ENCODE data around the gene TBC1D4. TPM values are rescaled to one million over a fixed set of nuclear protein-coding genes. Genes with fewer than 3 reads are reported as not detected.

The TBC1D4 gene
- polyA plus RNA-seq, 1 experiment: 8.0 TPM

DNA sequence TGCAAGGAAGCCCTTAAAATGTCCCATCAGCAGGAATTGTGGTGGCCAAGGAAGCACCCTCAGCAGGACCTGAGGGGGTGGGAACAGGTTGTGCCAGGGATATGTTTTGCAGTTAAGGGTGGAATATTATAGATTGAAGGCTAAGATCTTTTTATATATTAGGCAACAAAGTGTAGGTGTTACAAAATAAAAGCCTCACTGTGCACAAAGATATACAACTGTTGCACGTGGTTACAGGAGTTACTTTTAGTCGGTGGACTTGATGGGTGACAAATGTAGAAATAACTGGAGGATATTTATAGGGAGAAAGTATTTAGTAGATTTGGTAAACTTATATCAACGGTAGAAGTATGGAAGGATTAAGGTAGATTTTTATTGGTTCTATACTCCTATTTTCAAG lies 35.1 kb downstream of the TBC1D4 start:
- no peaks in the 10 kb centered on the region for H3K9me3 ChIP-seq (ENCODE audit: control insufficient read depth, insufficient read depth, low read length)
- H3K27me3 ChIP-seq (ENCODE audit: control insufficient read depth, insufficient read depth, low read length): no peaks in the 10 kb centered on the region
- DNase-seq (ENCODE audit: low read depth, low spot score): no peak
- no peak overlapping the region for H3K4me3 ChIP-seq (ENCODE audit: low read depth, low read length)
- TF ChIP-seq, protein P1, sequence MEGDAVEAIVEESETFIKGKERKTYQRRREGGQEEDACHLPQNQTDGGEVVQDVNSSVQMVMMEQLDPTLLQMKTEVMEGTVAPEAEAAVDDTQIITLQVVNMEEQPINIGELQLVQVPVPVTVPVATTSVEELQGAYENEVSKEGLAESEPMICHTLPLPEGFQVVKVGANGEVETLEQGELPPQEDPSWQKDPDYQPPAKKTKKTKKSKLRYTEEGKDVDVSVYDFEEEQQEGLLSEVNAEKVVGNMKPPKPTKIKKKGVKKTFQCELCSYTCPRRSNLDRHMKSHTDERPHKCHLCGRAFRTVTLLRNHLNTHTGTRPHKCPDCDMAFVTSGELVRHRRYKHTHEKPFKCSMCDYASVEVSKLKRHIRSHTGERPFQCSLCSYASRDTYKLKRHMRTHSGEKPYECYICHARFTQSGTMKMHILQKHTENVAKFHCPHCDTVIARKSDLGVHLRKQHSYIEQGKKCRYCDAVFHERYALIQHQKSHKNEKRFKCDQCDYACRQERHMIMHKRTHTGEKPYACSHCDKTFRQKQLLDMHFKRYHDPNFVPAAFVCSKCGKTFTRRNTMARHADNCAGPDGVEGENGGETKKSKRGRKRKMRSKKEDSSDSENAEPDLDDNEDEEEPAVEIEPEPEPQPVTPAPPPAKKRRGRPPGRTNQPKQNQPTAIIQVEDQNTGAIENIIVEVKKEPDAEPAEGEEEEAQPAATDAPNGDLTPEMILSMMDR (IDR thresholded peaks at IDR 0.05; ENCODE audit: low read depth, low read length): no peak
- ChIA-PET POLR2A (no interaction called here), CTCF (interaction anchor here (1.1 to 1.5 kb wide), 3 partner anchors 16 to 69 kb away, joined by 3 to 7 read pairs (median 4); partner anchors contain the start of gene TBC1D4)
- H3K27ac ChIP-seq (ENCODE audit: low read depth, low read length): no peak overlapping the region

DNA sequence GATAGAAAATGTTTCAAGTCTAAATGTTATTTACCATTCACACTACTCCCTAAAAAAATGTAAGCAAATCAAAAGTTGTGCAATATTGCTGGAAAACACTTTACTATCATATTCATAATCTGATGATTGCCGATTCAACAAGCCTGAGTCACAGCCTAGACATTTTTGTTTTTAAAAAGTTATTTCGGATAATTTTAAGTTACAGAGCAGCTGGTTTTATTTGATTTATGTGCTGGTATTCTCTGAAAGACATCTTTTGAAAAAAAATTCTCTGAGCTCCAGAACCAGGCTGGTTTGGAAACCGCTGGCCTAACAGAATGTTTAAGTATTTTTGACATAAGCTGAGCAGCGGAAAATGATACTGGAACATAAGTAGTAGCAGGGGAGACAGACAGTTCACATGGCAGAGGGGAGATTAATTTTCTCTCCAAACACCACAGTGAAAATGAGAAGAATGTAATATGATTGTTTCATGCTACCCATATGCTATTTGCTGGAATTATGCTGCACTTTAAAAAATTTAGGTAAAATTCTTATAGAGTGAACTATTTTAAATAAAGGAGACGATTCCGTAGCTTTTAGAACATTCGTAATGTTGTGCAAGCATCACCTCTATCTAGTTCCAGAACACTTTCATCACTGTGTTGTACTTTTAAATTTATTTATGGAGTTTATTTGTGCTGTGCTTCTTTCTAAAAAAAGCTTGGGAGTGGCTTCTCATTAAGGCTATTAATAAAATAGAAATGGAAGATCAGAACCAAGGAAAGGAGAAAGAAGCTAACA lies 36.1 kb downstream of the TBC1D4 start:
- no peak for DNase-seq (ENCODE audit: low read depth, low spot score)
- Histone ChIP-seq H3K27ac (ENCODE audit: low read depth, low read length) (no peak overlapping the region), H3K4me3 (ENCODE audit: low read depth, low read length) (no peak overlapping the region), H3K9me3 (ENCODE audit: control insufficient read depth, insufficient read depth, low read length) (no peaks in the 10 kb centered on the region), H3K27me3 (ENCODE audit: control insufficient read depth, insufficient read depth, low read length) (no peaks in the 10 kb centered on the region)
- TF ChIP-seq, protein P1 (IDR thresholded peaks at IDR 0.05; ENCODE audit: low read depth, low read length): no peak
- CTCF ChIA-PET: interaction anchor here (0.5 to 1.5 kb wide), 5 partner anchors 15 to 1679 kb away, joined by 3 to 7 read pairs (median 4); partner anchors contain the start of gene TBC1D4
- POLR2A ChIA-PET: no interaction called here

DNA sequence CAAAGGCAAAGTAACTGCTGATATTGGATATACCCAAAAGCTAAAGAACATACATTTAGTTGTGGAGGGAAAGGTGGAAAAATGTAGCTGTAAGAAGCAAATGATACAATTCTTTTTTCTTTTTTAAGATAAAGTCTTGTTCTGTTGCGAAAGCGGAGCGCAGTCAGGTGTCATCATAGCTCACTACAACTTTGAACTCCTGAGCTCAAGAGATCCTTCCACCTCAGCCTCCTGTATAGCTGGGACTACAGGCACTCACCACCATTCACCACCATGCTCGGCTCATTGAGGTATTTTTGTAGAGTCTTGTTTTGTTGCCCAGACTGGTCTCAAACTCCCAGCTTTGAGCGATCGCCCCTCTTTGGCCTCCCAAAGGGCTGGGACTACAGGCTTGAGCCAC lies 38.0 kb downstream of the TBC1D4 start:
- no peaks in the 10 kb centered on the region for H3K9me3 ChIP-seq (ENCODE audit: control insufficient read depth, insufficient read depth, low read length)
- TF ChIP-seq, protein P1 (IDR thresholded peaks at IDR 0.05; ENCODE audit: low read depth, low read length): no peak
- H3K27ac ChIP-seq (ENCODE audit: low read depth, low read length): no peak overlapping the region
- DNase-seq (ENCODE audit: low read depth, low spot score): no peak
- CTCF ChIA-PET: interaction anchor here (0.6 to 1.7 kb wide), 3 partner anchors 71 to 125 kb away, joined by 3 to 7 read pairs (median 6); no protein-coding TSS in a partner anchor
- no peaks in the 10 kb centered on the region for H3K27me3 ChIP-seq (ENCODE audit: control insufficient read depth, insufficient read depth, low read length)
- POLR2A ChIA-PET: no interaction called here
- no peak overlapping the region for H3K4me3 ChIP-seq (ENCODE audit: low read depth, low read length)

DNA sequence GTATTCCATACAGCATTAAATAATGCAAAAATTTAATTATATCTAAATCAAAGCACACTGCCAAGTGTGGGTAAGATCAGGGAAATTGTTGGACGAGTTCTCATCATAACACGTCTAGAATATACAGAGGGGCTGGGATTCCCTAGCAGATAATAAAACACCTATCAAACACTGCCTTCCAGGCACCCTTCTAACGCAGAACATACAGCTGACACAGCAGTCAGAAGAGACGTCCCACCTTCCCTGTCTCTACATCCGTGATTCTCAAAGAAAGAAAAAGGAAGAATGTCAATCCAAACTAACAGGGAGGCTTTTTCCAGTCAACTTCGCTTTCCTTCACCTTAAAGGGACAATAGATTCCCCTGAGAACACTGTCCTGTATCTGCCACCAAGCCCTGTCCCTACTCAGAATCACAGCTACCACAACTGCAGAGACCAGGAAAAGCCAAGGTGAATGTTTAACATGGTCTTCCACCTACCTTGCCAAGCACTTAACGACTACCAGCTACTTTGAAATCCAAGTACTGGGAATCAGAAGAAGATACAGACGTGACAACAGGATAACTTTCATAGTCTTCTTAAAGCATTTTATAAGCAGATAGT lies 38.5 kb downstream of the TBC1D4 start:
- Histone ChIP-seq H3K27ac (ENCODE audit: low read depth, low read length) (no peak overlapping the region), H3K4me3 (ENCODE audit: low read depth, low read length) (no peak overlapping the region), H3K9me3 (ENCODE audit: control insufficient read depth, insufficient read depth, low read length) (no peaks in the 10 kb centered on the region), H3K27me3 (ENCODE audit: control insufficient read depth, insufficient read depth, low read length) (no peaks in the 10 kb centered on the region)
- POLR2A ChIA-PET: no interaction called here
- DNase-seq (ENCODE audit: low read depth, low spot score): no peak
- CTCF ChIA-PET: interaction anchor here (0.6 to 1.7 kb wide), 3 partner anchors 71 to 124 kb away, joined by 3 to 7 read pairs (median 6); no protein-coding TSS in a partner anchor
- TF ChIP-seq, protein P1 (IDR thresholded peaks at IDR 0.05; ENCODE audit: low read depth, low read length): no peak

DNA sequence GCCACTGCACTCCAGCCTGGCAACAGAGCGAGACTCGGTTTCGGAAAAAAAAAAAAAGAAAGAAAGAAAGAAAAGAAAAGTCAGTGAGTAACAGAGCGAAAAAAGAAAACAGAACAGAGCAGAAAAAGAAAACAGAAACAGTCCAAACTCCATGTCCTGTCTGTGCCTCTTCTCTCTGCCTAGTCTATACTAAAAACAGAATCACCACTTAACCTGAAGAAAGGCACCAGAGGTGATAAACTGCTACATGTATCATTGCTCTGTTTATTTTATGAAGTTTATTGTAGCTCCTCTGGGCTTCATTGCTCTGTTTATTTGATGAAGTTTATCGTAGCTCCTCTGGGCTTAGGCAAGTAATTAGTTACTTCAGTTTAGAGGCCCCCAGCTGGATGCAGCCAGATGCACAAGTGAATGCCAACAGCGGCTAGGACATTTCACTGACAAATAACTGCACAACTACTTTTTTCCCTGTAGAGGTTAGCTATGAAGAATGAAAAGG lies 39.2 kb downstream of the TBC1D4 start:
- Histone ChIP-seq H3K4me3 (ENCODE audit: low read depth, low read length) (no peak overlapping the region), H3K27me3 (ENCODE audit: control insufficient read depth, insufficient read depth, low read length) (no peaks in the 10 kb centered on the region), H3K9me3 (ENCODE audit: control insufficient read depth, insufficient read depth, low read length) (no peaks in the 10 kb centered on the region), H3K27ac (ENCODE audit: low read depth, low read length) (no peak overlapping the region)
- TF ChIP-seq, protein P1 (IDR thresholded peaks at IDR 0.05; ENCODE audit: low read depth, low read length): no peak
- ChIA-PET POLR2A (no interaction called here), CTCF (interaction anchor here (1.7 kb wide), 1 partner anchor 70 kb away, joined by 7 read pairs; no protein-coding TSS in a partner anchor)
- no peak for DNase-seq (ENCODE audit: low read depth, low spot score)
